ENCODE measurements around the gene MIA. TPM values are rescaled to one million over a fixed set of nuclear protein-coding genes. Genes with fewer than 3 reads are reported as not detected.
A peak's percentile ranks its signal among the peaks of the same experiment; 100 is the strongest.

MIA gene
- total RNA-seq, 3 donors from 2014 or later: 5.6 to 47.3 TPM; not detected in 1

DNA sequence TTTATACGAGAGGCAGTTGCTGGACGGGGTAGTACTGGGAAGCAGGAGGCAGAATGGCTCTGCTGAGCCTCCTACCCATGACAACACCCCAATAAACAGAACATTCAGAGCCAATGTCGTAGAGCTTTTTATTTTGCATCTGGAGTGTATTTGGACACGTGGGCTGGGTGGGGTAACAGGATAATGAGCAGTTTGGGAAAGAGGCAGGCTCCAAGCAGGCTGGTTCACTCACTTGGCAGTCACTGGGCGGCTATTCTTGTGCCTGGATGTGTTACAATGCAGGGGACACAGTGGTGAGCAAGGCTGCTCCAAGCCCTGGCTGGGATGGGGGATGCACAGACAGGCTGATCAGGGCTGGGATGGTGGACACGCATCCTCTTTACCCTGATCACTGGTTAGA lies 34.6 kb upstream of the MIA start:
- intact Hi-C loops (cut with DNase I; ENCODE audit: low total_unique reads): no loop called here
- Histone ChIP-seq H3K4me3 (peak overlapping the region; percentile 20 to 35 (median 28)), H3K27me3 (no peaks in the 10 kb centered on the region), H3K4me1 (no peaks in the 10 kb centered on the region), H3K27ac (peak overlapping the region; percentile 69 to 87), H3K36me3 (peaks cover 7% of the 10 kb centered on the region), H3K9me3 (no peaks in the 10 kb centered on the region)
- DNase-seq (ENCODE audit: low spot score in 2 of 2): no peak
- no peak for TF ChIP-seq POLR2A (IDR thresholded peaks at IDR 0.05)
- peak in 2 of 3 donors; percentile 24 to 38 for TF ChIP-seq POLR2AphosphoS5 (IDR thresholded peaks at IDR 0.05)
- TF ChIP-seq, protein P1, sequence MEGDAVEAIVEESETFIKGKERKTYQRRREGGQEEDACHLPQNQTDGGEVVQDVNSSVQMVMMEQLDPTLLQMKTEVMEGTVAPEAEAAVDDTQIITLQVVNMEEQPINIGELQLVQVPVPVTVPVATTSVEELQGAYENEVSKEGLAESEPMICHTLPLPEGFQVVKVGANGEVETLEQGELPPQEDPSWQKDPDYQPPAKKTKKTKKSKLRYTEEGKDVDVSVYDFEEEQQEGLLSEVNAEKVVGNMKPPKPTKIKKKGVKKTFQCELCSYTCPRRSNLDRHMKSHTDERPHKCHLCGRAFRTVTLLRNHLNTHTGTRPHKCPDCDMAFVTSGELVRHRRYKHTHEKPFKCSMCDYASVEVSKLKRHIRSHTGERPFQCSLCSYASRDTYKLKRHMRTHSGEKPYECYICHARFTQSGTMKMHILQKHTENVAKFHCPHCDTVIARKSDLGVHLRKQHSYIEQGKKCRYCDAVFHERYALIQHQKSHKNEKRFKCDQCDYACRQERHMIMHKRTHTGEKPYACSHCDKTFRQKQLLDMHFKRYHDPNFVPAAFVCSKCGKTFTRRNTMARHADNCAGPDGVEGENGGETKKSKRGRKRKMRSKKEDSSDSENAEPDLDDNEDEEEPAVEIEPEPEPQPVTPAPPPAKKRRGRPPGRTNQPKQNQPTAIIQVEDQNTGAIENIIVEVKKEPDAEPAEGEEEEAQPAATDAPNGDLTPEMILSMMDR (IDR thresholded peaks at IDR 0.05): no peak

DNA sequence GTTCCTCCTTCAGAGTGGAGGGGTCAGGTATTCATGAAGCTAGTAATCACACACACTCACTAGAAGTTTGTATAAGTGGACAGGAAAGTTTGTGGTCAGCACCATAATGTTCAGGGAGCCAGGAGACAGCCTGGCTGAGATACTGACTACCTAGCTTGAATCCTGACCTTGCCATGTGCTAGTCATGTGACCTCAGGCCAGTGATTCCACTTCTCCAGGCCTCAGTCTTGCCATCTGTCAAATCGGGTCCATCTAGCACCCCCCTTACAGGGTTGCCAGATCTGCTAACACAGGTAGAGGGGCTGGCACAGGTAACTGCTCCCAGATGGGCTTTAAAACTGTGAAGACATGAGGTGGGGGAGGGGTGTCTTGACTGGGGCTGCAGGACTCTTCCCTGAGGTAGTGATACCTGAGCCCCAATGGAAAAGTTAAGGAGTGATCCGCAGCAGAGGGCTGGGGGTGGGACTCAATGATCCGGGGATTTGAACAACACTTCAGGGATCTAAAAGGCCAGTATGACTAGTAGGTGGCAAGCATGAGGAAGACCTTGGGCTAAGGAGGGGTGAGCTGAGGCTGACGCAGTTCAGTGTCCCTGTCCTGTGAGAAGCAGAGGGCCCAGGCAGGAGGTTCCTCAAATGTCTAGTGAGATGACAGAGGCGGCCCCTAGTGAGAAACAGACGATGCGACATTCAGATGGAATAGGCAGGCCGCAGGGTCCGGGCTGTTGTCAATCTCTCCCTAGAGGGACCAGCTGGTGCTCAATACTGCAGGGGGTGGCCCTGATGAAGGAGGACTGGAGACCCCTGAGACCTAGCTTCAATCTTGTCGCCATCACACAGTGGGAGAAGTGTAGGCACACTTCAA lies 33.6 kb upstream of the MIA start:
- TF ChIP-seq POLR2A (IDR thresholded peaks at IDR 0.05): no peak
- no peak for TF ChIP-seq POLR2AphosphoS5 (IDR thresholded peaks at IDR 0.05)
- TF ChIP-seq, protein P1 (IDR thresholded peaks at IDR 0.05): no peak
- H3K9me3 ChIP-seq: no peaks in the 10 kb centered on the region
- peaks cover 7% of the 10 kb centered on the region for H3K36me3 ChIP-seq
- no peaks in the 10 kb centered on the region for H3K27me3 ChIP-seq
- no peak overlapping the region for H3K4me3 ChIP-seq
- H3K4me1 ChIP-seq: no peaks in the 10 kb centered on the region
- intact Hi-C loops (cut with DNase I; ENCODE audit: low total_unique reads): no loop called here
- peak overlapping the region; percentile 69 to 87 for H3K27ac ChIP-seq
- DNase-seq (ENCODE audit: low spot score in 2 of 2): no peak

DNA sequence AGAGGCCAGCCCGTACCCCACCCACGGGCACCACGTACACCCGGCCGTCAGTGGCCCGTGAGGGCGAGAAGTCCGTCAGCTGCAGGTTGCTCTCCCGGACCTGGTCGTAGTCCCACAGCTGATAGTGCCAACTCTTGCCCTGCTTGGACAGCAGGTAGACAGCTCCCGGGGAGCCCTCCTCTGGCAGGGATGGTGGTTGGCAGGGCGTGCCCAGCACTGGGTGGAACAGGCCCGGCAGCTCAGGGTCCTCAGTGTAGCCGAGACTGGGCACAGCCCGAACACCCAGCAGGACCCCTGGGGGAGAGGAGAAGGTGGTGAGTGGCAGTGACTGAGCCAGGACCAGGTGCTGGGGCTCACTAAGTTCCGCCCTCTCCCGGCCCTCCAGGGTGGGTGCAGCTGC lies 32.8 kb upstream of the MIA start:
- intact Hi-C loops (cut with DNase I; ENCODE audit: low total_unique reads): no loop called here
- Histone ChIP-seq H3K27ac (peak overlapping the region in 1 of 2 donors; percentile 87), H3K4me1 (no peaks in the 10 kb centered on the region), H3K9me3 (no peaks in the 10 kb centered on the region), H3K36me3 (peaks cover 7% of the 10 kb centered on the region), H3K27me3 (no peaks in the 10 kb centered on the region), H3K4me3 (no peak overlapping the region)
- TF ChIP-seq, protein P1 (IDR thresholded peaks at IDR 0.05): no peak
- no peak for TF ChIP-seq POLR2AphosphoS5 (IDR thresholded peaks at IDR 0.05)
- TF ChIP-seq POLR2A (IDR thresholded peaks at IDR 0.05): no peak
- DNase-seq (ENCODE audit: low spot score in 2 of 2): no peak

DNA sequence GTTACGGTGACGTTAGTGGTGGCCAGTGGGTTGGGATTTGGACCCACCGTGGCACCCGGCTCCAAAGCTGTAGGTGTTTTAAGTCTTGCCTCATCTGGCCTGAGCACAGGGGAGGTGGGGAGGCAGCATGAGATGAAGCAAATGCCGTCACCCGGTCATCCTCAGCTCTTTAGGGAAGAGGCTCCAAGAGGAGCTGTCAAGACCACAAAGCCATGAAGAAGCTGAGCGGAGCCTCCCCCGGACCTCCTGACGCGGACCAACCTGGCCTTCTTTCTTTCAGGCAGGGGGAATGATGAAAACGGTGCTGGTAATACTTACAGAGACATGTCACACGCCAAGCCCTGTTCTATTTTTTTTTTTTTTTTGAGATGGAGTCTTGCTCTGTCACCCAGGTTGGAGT lies 32.4 kb upstream of the MIA start:
- Histone ChIP-seq H3K9me3 (no peaks in the 10 kb centered on the region), H3K4me3 (no peak overlapping the region), H3K27me3 (no peaks in the 10 kb centered on the region), H3K36me3 (peaks cover 7% of the 10 kb centered on the region), H3K27ac (no peak overlapping the region), H3K4me1 (no peaks in the 10 kb centered on the region)
- TF ChIP-seq POLR2AphosphoS5 (IDR thresholded peaks at IDR 0.05) (no peak), POLR2A (IDR thresholded peaks at IDR 0.05) (no peak)
- TF ChIP-seq, protein P1 (IDR thresholded peaks at IDR 0.05): no peak
- no peak for DNase-seq (ENCODE audit: low spot score in 2 of 2)
- intact Hi-C loops (cut with DNase I; ENCODE audit: low total_unique reads): no loop called here

DNA sequence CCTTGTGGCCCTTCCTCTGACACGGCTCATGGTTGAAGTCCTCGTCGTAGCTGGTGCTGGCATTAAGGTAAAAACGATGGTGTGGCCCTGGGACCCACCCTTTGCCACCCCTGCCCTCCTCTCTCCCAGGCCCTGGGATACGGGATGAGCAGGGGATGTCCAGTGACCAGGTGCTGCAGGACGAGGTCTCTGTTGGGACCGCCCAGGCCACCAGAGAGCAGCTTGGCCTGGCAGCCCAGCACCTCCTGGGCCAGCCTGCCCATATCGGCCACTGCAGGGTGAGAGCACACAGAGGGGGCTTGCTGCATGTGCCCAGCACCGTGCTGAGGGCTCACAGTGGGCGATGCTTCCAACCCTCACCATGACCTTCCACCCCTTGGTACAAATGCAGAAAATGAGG lies 31.4 kb upstream of the MIA start:
- DNase-seq (ENCODE audit: low spot score in 2 of 2): no peak
- Histone ChIP-seq H3K36me3 (peaks cover 6% of the 10 kb centered on the region), H3K27ac (no peak overlapping the region), H3K9me3 (no peaks in the 10 kb centered on the region), H3K27me3 (no peaks in the 10 kb centered on the region), H3K4me1 (peaks cover 0 to 3% of the 10 kb centered on the region in 2 donors), H3K4me3 (no peak overlapping the region)
- TF ChIP-seq POLR2AphosphoS5 (IDR thresholded peaks at IDR 0.05) (no peak), POLR2A (IDR thresholded peaks at IDR 0.05) (no peak)
- TF ChIP-seq, protein P1 (IDR thresholded peaks at IDR 0.05): no peak
- intact Hi-C loops (cut with DNase I; ENCODE audit: low total_unique reads): no loop called here

All from breast epithelium (tissue), 4 donors.